Activated T-helper 2 cell treated with anti-CD3 and anti-CD28 coated beads, Interferon-gamma antibody, Interleukin-2, Interleukin-4, amounts not matched to agents 10 μg/mL and 5 μg/mL and 100 μg/mL, durations not matched to agents 14 hours and 24 hours and 36 hours (primary cell): Measurements from ENCODE around the gene SLC27A1. TPM values are rescaled to one million over a fixed set of nuclear protein-coding genes. Genes with fewer than 3 reads are reported as not detected.

Source experiments
- DNase-seq: peaks from one replicate; pipeline ENCODE4 v3.0.0; 2021; ENCODE audit warnings: low spot score
- H3K27ac Mint-ChIP-seq: one replicate; pipeline ENCODE4 v1.8.0; 2021; ENCODE audit warnings: mixed read lengths
- H3K27me3 Mint-ChIP-seq: one replicate; pipeline ENCODE4 v1.8.0; 2021; ENCODE audit warnings: low read depth, mixed read lengths
- H3K36me3 Mint-ChIP-seq: one replicate; pipeline ENCODE4 v1.8.0; 2021; ENCODE audit warnings: low read depth, mixed read lengths
- H3K4me1 Mint-ChIP-seq: one replicate; pipeline ENCODE4 v1.8.0; 2021; ENCODE audit warnings: low read depth, mixed read lengths
- H3K4me3 Mint-ChIP-seq: one replicate; pipeline ENCODE4 v1.8.0; 2021; ENCODE audit warnings: low read depth, mild to moderate bottlenecking, moderate library complexity, mixed read lengths
- H3K9me3 Mint-ChIP-seq: one replicate; pipeline ENCODE4 v1.8.0; 2021; ENCODE audit warnings: mixed read lengths
- intact Hi-C: fragments of 100-400 bp; cut with micrococcal nuclease; formaldehyde crosslinking; loops from one replicate; pipeline ENCODE4 v1.15.1; 2023
- total RNA-seq: library from RNA; stranded (reverse); gene quantifications from 2 replicates; pipeline ENCODE4 v1.2.3, GENCODE V29; 2022

SLC27A1 gene
- 3.1 and 3.5 TPM in 2 replicates for total RNA-seq

GRCh38 chr19:17470068-17470841, at the start of gene SLC27A1:
Gene SLC27A1, plus strand, starts transcription at chr19:17470524. Its CDS starts 17 bp downstream, at chr19:17470541.
- intact Hi-C loops = no loop called here
- peaks cover 20% of the 10 kb centered on the region for H3K4me1 Mint-ChIP-seq
- H3K4me3 Mint-ChIP-seq = peak within 1 kb of the TSS; percentile 94

GRCh38 chr19:17421942-17422341, 48.4 kb upstream of the SLC27A1 start:
- Mint-ChIP-seq H3K27me3 (no peaks in the 10 kb centered on the region), H3K27ac (no peak overlapping the region), H3K4me3 (no peak overlapping the region), H3K9me3 (no peaks in the 10 kb centered on the region), H3K4me1 (peaks cover 12% of the 10 kb centered on the region), H3K36me3 (peaks cover 21% of the 10 kb centered on the region)
- intact Hi-C loops = no loop called here
- DNase-seq = no peak

More at GRCh38 chr19:17470068-17470841, at the start of gene SLC27A1:
- no peaks in the 10 kb centered on the region for H3K36me3 Mint-ChIP-seq
- H3K27me3 Mint-ChIP-seq = peaks cover 6% of the 10 kb centered on the region
- peak within 1 kb of the TSS; percentile 79 for H3K27ac Mint-ChIP-seq
- H3K9me3 Mint-ChIP-seq = no peaks in the 10 kb centered on the region
- DNase-seq = peak; percentile 82

GRCh38 chr19:17423429-17424208, 46.7 kb upstream of the SLC27A1 start:
- intact Hi-C loops = no loop called here
- Mint-ChIP-seq H3K4me1 (peaks cover 12% of the 10 kb centered on the region), H3K9me3 (no peaks in the 10 kb centered on the region), H3K4me3 (no peak overlapping the region), H3K36me3 (peaks cover 15% of the 10 kb centered on the region), H3K27me3 (no peaks in the 10 kb centered on the region), H3K27ac (no peak overlapping the region)
- no peak for DNase-seq

GRCh38 chr19:17424743-17425365, 45.5 kb upstream of the SLC27A1 start:
- Mint-ChIP-seq H3K9me3 (no peaks in the 10 kb centered on the region), H3K4me3 (no peak overlapping the region), H3K27ac (no peak overlapping the region), H3K36me3 (peaks cover 15% of the 10 kb centered on the region), H3K4me1 (peaks cover 6% of the 10 kb centered on the region), H3K27me3 (no peaks in the 10 kb centered on the region)
- intact Hi-C loops = no loop called here
- peak; percentile 21 for DNase-seq

GRCh38 chr19:17429641-17430113, 40.6 kb upstream of the SLC27A1 start:
- intact Hi-C loops = no loop called here
- Mint-ChIP-seq H3K27ac (no peak overlapping the region), H3K36me3 (no peaks in the 10 kb centered on the region), H3K27me3 (no peaks in the 10 kb centered on the region), H3K4me3 (no peak overlapping the region), H3K9me3 (no peaks in the 10 kb centered on the region), H3K4me1 (no peaks in the 10 kb centered on the region)
- no peak for DNase-seq

GRCh38 chr19:17431417-17431816, 38.9 kb upstream of the SLC27A1 start:
- H3K4me3 Mint-ChIP-seq = no peak overlapping the region
- H3K4me1 Mint-ChIP-seq = no peaks in the 10 kb centered on the region
- H3K36me3 Mint-ChIP-seq = no peaks in the 10 kb centered on the region
- no peaks in the 10 kb centered on the region for H3K27me3 Mint-ChIP-seq
- no peaks in the 10 kb centered on the region for H3K9me3 Mint-ChIP-seq
- no peak for DNase-seq
- H3K27ac Mint-ChIP-seq = no peak overlapping the region
- intact Hi-C loops = no loop called here

GRCh38 chr19:17435218-17435617, 35.1 kb upstream of the SLC27A1 start:
- intact Hi-C loops = no loop called here
- no peaks in the 10 kb centered on the region for H3K9me3 Mint-ChIP-seq
- H3K27me3 Mint-ChIP-seq = no peaks in the 10 kb centered on the region
- no peaks in the 10 kb centered on the region for H3K36me3 Mint-ChIP-seq
- H3K4me3 Mint-ChIP-seq = no peak overlapping the region
- no peaks in the 10 kb centered on the region for H3K4me1 Mint-ChIP-seq
- no peak for DNase-seq
- H3K27ac Mint-ChIP-seq = no peak overlapping the region

- H3K4me1 Mint-ChIP-seq = no peaks in the 10 kb centered on the region
- H3K27me3 Mint-ChIP-seq = no peaks in the 10 kb centered on the region
- H3K27ac Mint-ChIP-seq = no peak overlapping the region
- no peaks in the 10 kb centered on the region for H3K9me3 Mint-ChIP-seq
- no peaks in the 10 kb centered on the region for H3K36me3 Mint-ChIP-seq
- H3K4me3 Mint-ChIP-seq = no peak overlapping the region
- no peak for DNase-seq
- intact Hi-C loops = no loop called here
Observed at GRCh38 chr19:17436094-17436873, 34.0 kb upstream of the SLC27A1 start.

- intact Hi-C loops = no loop called here
- DNase-seq = no peak
Observed at GRCh38 chr19:17436874-17437267, 33.5 kb upstream of the SLC27A1 start.

GRCh38 chr19:17441241-17442021, 28.9 kb upstream of the SLC27A1 start:
- DNase-seq = no peak
- no peaks in the 10 kb centered on the region for H3K27me3 Mint-ChIP-seq
- H3K9me3 Mint-ChIP-seq = no peaks in the 10 kb centered on the region
- no peaks in the 10 kb centered on the region for H3K36me3 Mint-ChIP-seq
- intact Hi-C loops = no loop called here
- H3K27ac Mint-ChIP-seq = no peak overlapping the region
- H3K4me1 Mint-ChIP-seq = no peaks in the 10 kb centered on the region
- no peak overlapping the region for H3K4me3 Mint-ChIP-seq

More at GRCh38 chr19:17436874-17437267, 33.5 kb upstream of the SLC27A1 start:
- Mint-ChIP-seq H3K9me3 (no peaks in the 10 kb centered on the region), H3K4me3 (no peak overlapping the region), H3K27ac (no peak overlapping the region), H3K4me1 (no peaks in the 10 kb centered on the region), H3K27me3 (no peaks in the 10 kb centered on the region), H3K36me3 (no peaks in the 10 kb centered on the region)

GRCh38 chr19:17445526-17446165, 24.7 kb upstream of the SLC27A1 start:
- H3K9me3 Mint-ChIP-seq = peaks cover 4% of the 10 kb centered on the region
- H3K4me3 Mint-ChIP-seq = no peak overlapping the region
- no peaks in the 10 kb centered on the region for H3K36me3 Mint-ChIP-seq
- H3K27ac Mint-ChIP-seq = no peak overlapping the region
- intact Hi-C loops = no loop called here
- peaks cover 9% of the 10 kb centered on the region for H3K4me1 Mint-ChIP-seq
- H3K27me3 Mint-ChIP-seq = peaks cover 14% of the 10 kb centered on the region
- DNase-seq = no peak
